GM12891 (cell line): ENCODE results near the gene RHD.

Source experiments
- POLR2A ChIP-seq: IDR thresholded peaks from 2 replicates; pipeline ENCODE4 v1.6.1; 2011; ENCODE audit warnings: low read depth, low read length, control low read depth
- SPI1 ChIP-seq: IDR thresholded peaks from 2 replicates; pipeline ENCODE4 v1.6.1; 2011; ENCODE audit warnings: low read depth, low read length, control low read depth

DNA sequence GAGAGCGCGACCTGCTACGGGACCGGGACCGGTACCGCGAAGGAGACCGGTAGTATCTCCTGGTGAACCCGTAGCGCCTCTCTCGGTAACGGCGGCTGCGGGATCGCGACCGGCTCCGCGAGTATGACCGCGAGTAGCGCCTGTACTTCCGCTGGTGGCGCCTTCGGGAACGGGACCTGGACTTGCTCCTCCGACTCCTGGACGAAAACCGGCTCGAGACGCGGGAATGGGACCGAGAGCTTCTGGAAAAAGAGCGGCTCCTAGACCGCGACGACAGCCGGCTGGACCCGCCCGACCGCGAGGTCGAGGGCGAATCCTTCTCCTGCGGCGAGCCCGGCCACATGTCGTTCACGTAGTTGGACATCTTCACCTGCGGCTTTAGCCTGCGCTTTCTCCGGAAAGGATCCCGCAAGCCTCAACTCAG, 25.7 kb upstream of the RHD start:
- TF ChIP-seq POLR2A = no peak
- no peak for TF ChIP-seq SPI1
